H1 (cell line): Measurements from ENCODE around the gene KCTD16. TPM values are rescaled to one million over a fixed set of nuclear protein-coding genes. Genes with fewer than 3 reads are reported as not detected.

ENCODE experiments used
- CTCF ChIA-PET: fragments of 300-600 bp; sonication (Branson Sonifier 250); formaldehyde crosslinking; loops from one replicate; lab custom pipeline; 2021; ENCODE audit not compliant: partially characterized antibody; lab: Charles Lee
- POLR2A ChIA-PET: fragments of 300-600 bp; sonication (Branson Sonifier 250); formaldehyde crosslinking; loops from one replicate; lab custom pipeline; 2021; ENCODE audit warnings: inconsistent platforms; ENCODE audit not compliant: partially characterized antibody; lab: Charles Lee
- DNase-seq, 2 experiments: peaks; one replicate each; pipeline versions ENCODE4 v3.0.0 to v3.0.0-alpha.2; 2010 to 2022; ENCODE audit warnings: low spot score in 2 of 2, low read depth in 1 of 2, mixed read lengths in 1 of 2
- FAIRE-seq: peaks from 2 replicates; lab custom pipeline; 2011; peaks lifted over from hg19 to GRCh38; lab: Jason Lieb, UNC
- H2AFZ ChIP-seq: 2 replicates; pipeline ENCODE4 v1.8.1; 2012; ENCODE audit warnings: low read length, inconsistent platforms
- H2AK5ac ChIP-seq: 2 replicates; pipeline ENCODE4 v1.6.1; 2013; ENCODE audit warnings: low read depth, low read length
- H2BK120ac ChIP-seq: replicated peaks from 2 replicates; pipeline ENCODE3; 2013; ENCODE audit warnings: low read depth, low read length, inconsistent platforms
- H2BK12ac ChIP-seq: 2 replicates; pipeline ENCODE4 v1.6.1; 2013; ENCODE audit warnings: low read depth, low read length
- H2BK15ac ChIP-seq: 2 replicates; pipeline ENCODE4 v1.6.1; 2013; ENCODE audit warnings: low read length
- H2BK20ac ChIP-seq: 2 replicates; pipeline ENCODE4 v1.6.1; 2013; ENCODE audit warnings: low read length
- H2BK5ac ChIP-seq: 2 replicates; pipeline ENCODE4 v1.6.1; 2013; ENCODE audit warnings: low read depth, low read length
- H3K14ac ChIP-seq: 2 replicates; pipeline ENCODE4 v1.6.1; 2013; ENCODE audit warnings: inconsistent platforms; ENCODE audit not compliant: insufficient read length
- H3K18ac ChIP-seq: 2 replicates; pipeline ENCODE4 v1.6.1; 2013; ENCODE audit warnings: low read length; ENCODE audit errors: extremely low read depth
- H3K23ac ChIP-seq: 2 replicates; pipeline ENCODE4 v1.6.1; 2013; ENCODE audit warnings: inconsistent platforms; ENCODE audit not compliant: insufficient read length
- H3K23me2 ChIP-seq: 2 replicates; pipeline ENCODE4 v1.6.1; 2013; ENCODE audit warnings: low read depth, low read length
- H3K27ac ChIP-seq: 2 replicates; pipeline ENCODE4 v1.6.1; 2011; ENCODE audit warnings: low read depth, low read length, inconsistent platforms
- H3K27me3 ChIP-seq, 4 experiments: replicated peaks in 1 of 4; 1 replicate in 1 of 4; 2 replicates in 3 of 4; pipeline versions ENCODE4 v1.6.1 to v1.8.1; 2011 to 2013; ENCODE audit warnings: low read length in 3 of 4, mild to moderate bottlenecking in 3 of 4, inconsistent platforms in 2 of 4, mixed read lengths in 2 of 4, moderate library complexity in 1 of 4; ENCODE audit not compliant: control insufficient read depth in 3 of 4, insufficient read depth in 3 of 4; ENCODE audit errors: extremely low read depth in 1 of 4
- H3K36me3 ChIP-seq, 4 experiments: 2 replicates each; pipeline versions ENCODE4 v1.6.1 to v1.8.1; 2011 to 2013; ENCODE audit warnings: mild to moderate bottlenecking in 4 of 4, low read length in 3 of 4, moderate library complexity in 2 of 4, control low read depth in 1 of 4, inconsistent platforms in 1 of 4; ENCODE audit not compliant: insufficient read depth in 4 of 4, control insufficient read depth in 2 of 4
- H3K4ac ChIP-seq: replicated peaks from 2 replicates; pipeline ENCODE3; 2013; ENCODE audit warnings: low read length, low read depth, mixed read lengths, inconsistent platforms; ENCODE audit not compliant: insufficient read length
- H3K4me1 ChIP-seq, 4 experiments: replicated peaks in 1 of 4; 1 replicate in 1 of 4; 2 replicates in 3 of 4; pipeline versions ENCODE4 v1.6.1 to v1.8.1; 2011 to 2013; ENCODE audit warnings: low read length in 3 of 4, inconsistent platforms in 2 of 4, mixed read lengths in 1 of 4; ENCODE audit not compliant: insufficient read depth in 4 of 4, control insufficient read depth in 3 of 4
- H3K4me2 ChIP-seq, 2 experiments: 2 replicates each; pipeline versions ENCODE4 v1.6.1 to v1.8.1; 2011 to 2013; ENCODE audit warnings: low read depth in 2 of 2, low read length in 2 of 2, control low read depth in 1 of 2, inconsistent platforms in 1 of 2, mild to moderate bottlenecking in 1 of 2; ENCODE audit not compliant: insufficient read depth in 1 of 2
- H3K4me3 ChIP-seq, 4 experiments: fragments of 200-600, 300-600 bp in 1 of 4; sonication (generic), shearing (Covaris generic), sonication (Bioruptor Twin) in 1 of 4; 2 replicates each; pipeline versions ENCODE4 v1.5.1 to v1.8.1; 2011 to 2016; ENCODE audit warnings: low read length in 4 of 4, low read depth in 3 of 4, control low read depth in 2 of 4, inconsistent platforms in 2 of 4, mild to moderate bottlenecking in 2 of 4, mixed read lengths in 1 of 4, moderate library complexity in 1 of 4; ENCODE audit not compliant: insufficient read depth in 2 of 4; ENCODE audit errors: extremely low read depth in 1 of 4
- H3K56ac ChIP-seq: replicated peaks from 2 replicates; pipeline ENCODE3; 2013; ENCODE audit warnings: low read depth, mild to moderate bottlenecking, mixed read lengths, low read length, inconsistent platforms; ENCODE audit not compliant: insufficient read length
- H3K79me1 ChIP-seq: 2 replicates; pipeline ENCODE4 v1.6.1; 2013; ENCODE audit warnings: low read depth, low read length, control low read depth
- H3K79me2 ChIP-seq, 2 experiments: 2 replicates each; pipeline versions ENCODE4 v1.6.1 to v1.8.1; 2012 to 2013; ENCODE audit warnings: low read length in 2 of 2, mild to moderate bottlenecking in 2 of 2, inconsistent platforms in 1 of 2; ENCODE audit not compliant: insufficient read depth in 2 of 2, control insufficient read depth in 1 of 2
- H3K9ac ChIP-seq, 4 experiments: replicated peaks in 1 of 4; 1 replicate in 1 of 4; 2 replicates in 3 of 4; pipeline versions ENCODE4 v1.6.1 to v1.8.1; 2011 to 2013; ENCODE audit warnings: low read depth in 3 of 4, low read length in 3 of 4, control low read depth in 2 of 4, mild to moderate bottlenecking in 2 of 4, moderate library complexity in 2 of 4, inconsistent platforms in 1 of 4; ENCODE audit errors: extremely low read depth in 1 of 4
- H3K9me3 ChIP-seq, 2 experiments: 2 replicates each; pipeline versions ENCODE4 v1.6.1 to v1.8.1; 2012 to 2013; ENCODE audit warnings: mild to moderate bottlenecking in 2 of 2, moderate library complexity in 2 of 2, control low read depth in 1 of 2, inconsistent platforms in 1 of 2, low read depth in 1 of 2, low read length in 1 of 2, mixed read lengths in 1 of 2; ENCODE audit not compliant: insufficient read depth in 2 of 2
- H4K20me1 ChIP-seq, 2 experiments: replicated peaks in 1 of 2; 2 replicates each; pipeline versions ENCODE3 to v1.8.1; 2011 to 2013; ENCODE audit warnings: inconsistent platforms in 2 of 2, low read length in 2 of 2, mild to moderate bottlenecking in 1 of 2; ENCODE audit not compliant: insufficient read depth in 2 of 2, control insufficient read depth in 1 of 2
- H4K5ac ChIP-seq: 2 replicates; pipeline ENCODE4 v1.6.1; 2013; ENCODE audit warnings: low read length, low read depth, mixed read lengths, inconsistent platforms; ENCODE audit not compliant: insufficient read length
- H4K8ac ChIP-seq: 2 replicates; pipeline ENCODE4 v1.8.0; 2013; ENCODE audit warnings: mild to moderate bottlenecking, moderate library complexity, low read length, inconsistent platforms; ENCODE audit not compliant: insufficient read depth; ENCODE audit errors: extremely low read depth
- H4K91ac ChIP-seq: replicated peaks from 2 replicates; pipeline ENCODE3; 2013; ENCODE audit warnings: low read length, mixed read lengths, inconsistent platforms; ENCODE audit not compliant: insufficient read length
- BACH1 ChIP-seq: IDR thresholded peaks from 2 replicates; pipeline ENCODE4 v1.6.1; 2012; ENCODE audit warnings: low read length, improper control_type of control experiment
- WGBS, 2 experiments: shearing (Covaris generic) in 1 of 2; methylation state at CpG; one replicate each; pipeline versions ENCODE4 v1.1.6 to v1.1.7; 2013 to 2015; ENCODE audit warnings: low lambda C conversion rate in 2 of 2, mixed read lengths in 2 of 2, inconsistent platforms in 1 of 2, low coverage in 1 of 2, missing lambda C conversion rate in 1 of 2; ENCODE audit not compliant: insufficient replicate concordance in 2 of 2, insufficient coverage in 1 of 2, insufficient read length in 1 of 2; ENCODE audit errors: extremely low coverage in 1 of 2, missing lambda C conversion rate in 1 of 2; 5-methylcytosine and 5-hydroxymethylcytosine counted together
- polyA plus RNA-seq, 7 experiments: library from polyadenylated mRNA; depleted of rRNA in 3 of 7; stranded (reverse) in 5 of 7; unstranded in 2 of 7; fragments of >200 nt in 5 of 7; fragments of 200-250 nt in 2 of 7; gene quantifications; 1 replicate in 5 of 7; 2 replicates in 1 of 7; 4 replicates in 1 of 7; pipeline versions ENCODE4 v1.2.1 to v1.2.3, GENCODE V29; 2011 to 2013; ENCODE audit warnings: missing spikeins in 2 of 7, mixed read lengths in 2 of 7
- total RNA-seq: library from RNA; stranded (reverse); fragmentation: NEBNext Ultra II Directional; extraction: Animal tissue kit (Norgen Biotek cat#: 25700); gene quantifications from 2 replicates; pipeline ENCODE4 v1.2.1, GENCODE V29; 2021

The KCTD16 gene
- total and polyA plus RNA-seq, 2 of the 8 experiments (the other 6 are each of a cell fraction or from before 2014, with no cell fraction given), result 0.03 to 0.24 TPM

GRCh38 chr5:144418719-144419118 is 248.0 kb downstream of the KCTD16 start:
- no peak overlapping the region for H2BK20ac ChIP-seq
- H3K9me3 ChIP-seq, result 0 out of 4 replicates have a peak, but pooled peaks cover 0 to 4% of the 10 kb centered on the region in 2 experiments
- no peak overlapping the region for H3K23ac ChIP-seq
- FAIRE-seq, result no peak
- ChIA-PET CTCF (no interaction called here), POLR2A (no interaction called here)
- no peak for TF ChIP-seq BACH1
- no peak overlapping the region for H3K4ac ChIP-seq
- H3K36me3 ChIP-seq, result no peaks in the 10 kb centered on the region
- H3K9ac ChIP-seq, result no peak overlapping the region
- no peaks in the 10 kb centered on the region for H3K79me1 ChIP-seq
- H2BK120ac ChIP-seq, result no peak overlapping the region
- H3K56ac ChIP-seq, result no peak overlapping the region
- no peak overlapping the region for H4K8ac ChIP-seq
- no peak overlapping the region for H2BK12ac ChIP-seq
- H2AFZ ChIP-seq, result no peak overlapping the region
- H2BK15ac ChIP-seq, result no peak overlapping the region
- H3K4me1 ChIP-seq, result peaks cover 0 to 3% (median 0%) of the 10 kb centered on the region in 4 experiments; a peak in 1 of 7 replicates
- no peak overlapping the region for H3K18ac ChIP-seq
- no peak overlapping the region for H2BK5ac ChIP-seq
- H2AK5ac ChIP-seq, result no peak overlapping the region
- H3K14ac ChIP-seq, result no peak overlapping the region
- DNase-seq, result no peak
- no peaks in the 10 kb centered on the region for H4K20me1 ChIP-seq
- H3K79me2 ChIP-seq, result no peaks in the 10 kb centered on the region
- no peak overlapping the region for H3K4me2 ChIP-seq
- H3K27ac ChIP-seq, result no peak overlapping the region
- H3K4me3 ChIP-seq, result no peak overlapping the region
- no peak overlapping the region for H4K91ac ChIP-seq
- no peaks in the 10 kb centered on the region for H3K23me2 ChIP-seq
- 90% methylated on average over 3 of the region's 3 CpGs; no CpG with 5 or more reads in 1 of the 2 experiments for WGBS, 2 experiments
- H3K27me3 ChIP-seq, result peaks cover 0 to 2% (median 0%) of the 10 kb centered on the region in 4 experiments; a peak in 1 of 7 replicates
- no peak overlapping the region for H4K5ac ChIP-seq
